Skeletal muscle tissue (tissue), 4 donors: ENCODE measurements around the gene DMD. TPM values are rescaled to one million over a fixed set of nuclear protein-coding genes. Genes with fewer than 3 reads are reported as not detected.

Experiments used
- H3K27ac ChIP-seq: one replicate; pipeline ENCODE4 v1.7.0; 2013; ENCODE audit warnings: mild to moderate bottlenecking, low read depth, low read length, inconsistent platforms
- H3K27me3 ChIP-seq, 3 donors: one replicate each; pipeline ENCODE4 v1.7.0; 2013; ENCODE audit warnings: low read length in 3 of 3; ENCODE audit not compliant: control insufficient read depth in 3 of 3, insufficient read depth in 3 of 3
- H3K36me3 ChIP-seq, 3 donors: one replicate each; pipeline ENCODE4 v1.7.0; 2013; ENCODE audit warnings: low read length in 3 of 3; ENCODE audit not compliant: control insufficient read depth in 3 of 3, insufficient read depth in 3 of 3
- H3K4me1 ChIP-seq, 3 donors: one replicate each; pipeline ENCODE4 v1.7.0; 2013; ENCODE audit warnings: low read length in 3 of 3, mild to moderate bottlenecking in 3 of 3; ENCODE audit not compliant: control insufficient read depth in 3 of 3, insufficient read depth in 3 of 3
- H3K4me3 ChIP-seq, 3 donors: one replicate each; pipeline ENCODE4 v1.7.0; 2013; ENCODE audit warnings: low read length in 3 of 3
- H3K9ac ChIP-seq, 3 donors: one replicate each; pipeline ENCODE4 v1.7.0; 2013; ENCODE audit warnings: low read length in 3 of 3, mild to moderate bottlenecking in 3 of 3, moderate library complexity in 2 of 3, low read depth in 1 of 3
- H3K9me3 ChIP-seq, 3 donors: one replicate each; pipeline ENCODE4 v1.7.0; 2013; ENCODE audit warnings: low read length in 3 of 3; ENCODE audit not compliant: control insufficient read depth in 3 of 3
- total RNA-seq: library from RNA; depleted of rRNA; stranded (reverse); fragments of >200 nt; gene quantifications from one replicate; pipeline ENCODE4 v1.2.3, GENCODE V29; 2014
- donor health status: Osteomylitis.

The DMD gene
- total RNA-seq, 1 donor from 2014 or later: 190 TPM

- no peak overlapping the region for H3K27ac ChIP-seq
These were observed 210.2 kb downstream of the DMD start for GRCh38 chrX:33001107-33001506.

DNA sequence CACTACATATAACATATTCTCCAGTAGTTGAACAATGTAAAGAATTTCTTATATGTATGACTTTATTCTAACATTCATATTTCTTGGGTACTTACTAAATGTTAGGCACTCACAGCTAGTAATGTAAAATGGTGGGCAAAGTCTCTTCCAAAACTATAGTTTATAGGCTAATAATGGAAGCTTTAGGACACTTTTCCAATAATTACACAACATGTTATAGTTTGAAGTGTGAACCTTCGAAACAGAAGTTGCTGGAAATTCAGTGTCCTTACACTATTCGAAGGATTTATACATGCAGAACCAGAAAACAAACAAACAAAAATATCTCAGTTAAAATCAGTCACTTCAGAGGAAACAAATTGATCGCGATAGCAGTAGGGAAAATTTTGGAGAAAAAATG lies 212.6 kb downstream of the DMD start:
- no peak overlapping the region for H3K27ac ChIP-seq
- no peak overlapping the region for H3K9ac ChIP-seq
- H3K36me3 ChIP-seq: no peaks in the 10 kb centered on the region
- no peak overlapping the region for H3K4me3 ChIP-seq
- no peaks in the 10 kb centered on the region for H3K4me1 ChIP-seq
- H3K27me3 ChIP-seq: no peaks in the 10 kb centered on the region
- no peaks in the 10 kb centered on the region for H3K9me3 ChIP-seq

More at GRCh38 chrX:33001107-33001506, 210.2 kb downstream of the DMD start:
- no peak overlapping the region for H3K4me3 ChIP-seq
- H3K27me3 ChIP-seq: no peaks in the 10 kb centered on the region
- H3K9ac ChIP-seq: no peak overlapping the region
- H3K9me3 ChIP-seq: no peaks in the 10 kb centered on the region
- H3K36me3 ChIP-seq: no peaks in the 10 kb centered on the region
- no peaks in the 10 kb centered on the region for H3K4me1 ChIP-seq

DNA sequence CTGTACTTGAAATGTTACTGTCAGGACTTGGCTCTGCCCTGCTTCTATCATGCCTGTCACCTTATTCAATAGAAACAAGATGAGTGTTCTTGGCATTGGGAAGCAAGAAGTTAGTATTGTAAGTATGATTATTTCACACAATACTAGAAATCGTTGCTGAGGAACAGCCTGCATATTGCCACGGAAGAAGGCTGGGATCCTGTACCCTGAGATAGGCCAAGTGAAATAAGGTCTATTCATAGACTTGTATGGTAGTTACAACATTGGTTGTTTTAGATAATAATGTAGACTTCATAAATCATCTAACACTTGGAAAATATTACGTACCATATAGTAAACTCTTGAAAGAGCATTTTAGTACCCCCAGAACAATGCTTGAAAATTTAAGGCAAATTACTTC lies 215.9 kb downstream of the DMD start:
- H3K9me3 ChIP-seq: no peaks in the 10 kb centered on the region
- no peak overlapping the region for H3K4me3 ChIP-seq
- H3K27ac ChIP-seq: no peak overlapping the region
- no peaks in the 10 kb centered on the region for H3K36me3 ChIP-seq
- H3K4me1 ChIP-seq: no peaks in the 10 kb centered on the region
- no peak overlapping the region for H3K9ac ChIP-seq
- no peaks in the 10 kb centered on the region for H3K27me3 ChIP-seq

GRCh38 chrX:32987142-32987541 lies 224.2 kb downstream of the DMD start:
- Histone ChIP-seq H3K9me3 (no peaks in the 10 kb centered on the region), H3K4me1 (peaks cover 0 to 10% (median 0%) of the 10 kb centered on the region in 3 donors), H3K27me3 (no peaks in the 10 kb centered on the region), H3K9ac (no peak overlapping the region), H3K36me3 (no peaks in the 10 kb centered on the region), H3K27ac (no peak overlapping the region), H3K4me3 (no peak overlapping the region)

DNA sequence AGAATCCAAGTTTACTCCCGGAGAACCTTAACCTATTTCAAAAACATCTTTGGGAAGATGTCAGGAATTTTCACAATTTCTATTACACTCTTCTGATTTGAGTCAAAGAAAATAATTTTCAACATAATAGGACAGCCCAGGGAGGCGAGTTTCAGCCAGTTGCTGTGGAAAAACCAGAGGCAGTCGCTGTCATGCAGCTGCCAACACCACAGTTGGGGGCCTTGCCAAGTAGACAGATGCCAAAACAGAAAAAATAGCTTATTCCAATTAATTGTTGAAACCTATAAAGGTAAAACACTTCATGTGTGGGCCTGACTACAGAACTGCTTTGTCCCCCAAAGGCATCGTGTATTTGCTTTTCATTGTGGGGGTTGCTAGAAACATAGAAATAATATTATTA lies 225.8 kb downstream of the DMD start:
- Histone ChIP-seq H3K9ac (no peak overlapping the region), H3K27me3 (no peaks in the 10 kb centered on the region), H3K27ac (no peak overlapping the region)

DNA sequence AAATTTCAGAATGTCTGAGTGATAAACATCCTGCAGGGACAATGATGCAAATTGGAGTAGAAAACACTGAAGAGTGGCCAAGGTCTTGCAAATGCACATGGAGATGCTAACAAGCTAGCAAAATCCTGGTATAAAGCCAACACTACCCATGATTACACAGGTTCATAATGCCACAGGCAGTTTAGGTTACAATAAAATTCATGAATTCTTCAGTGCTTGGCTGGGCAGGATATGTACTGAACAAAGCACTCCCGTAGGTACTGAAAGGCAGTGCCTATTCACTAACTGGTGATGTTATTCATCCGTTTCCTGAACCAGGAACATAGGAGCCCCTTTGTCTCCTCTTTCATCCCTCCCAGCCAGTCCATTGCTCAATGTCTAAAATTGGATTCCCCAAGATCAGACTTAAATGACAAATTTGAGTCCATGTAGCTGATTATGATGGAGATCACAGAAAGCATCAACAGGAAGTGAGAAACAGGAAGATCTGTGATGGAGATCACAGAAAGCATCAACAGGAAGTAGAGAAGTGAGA lies 244.5 kb downstream of the DMD start:
- no peaks in the 10 kb centered on the region for H3K9me3 ChIP-seq

More for the DNA sequence above, 225.8 kb downstream of the DMD start:
- Histone ChIP-seq H3K36me3 (no peaks in the 10 kb centered on the region), H3K4me1 (peaks cover 0 to 10% (median 0%) of the 10 kb centered on the region in 3 donors), H3K4me3 (no peak overlapping the region), H3K9me3 (no peaks in the 10 kb centered on the region)

GRCh38 chrX:32954125-32954524 lies 257.2 kb downstream of the DMD start:
- Histone ChIP-seq H3K27ac (no peak overlapping the region), H3K36me3 (no peaks in the 10 kb centered on the region), H3K9ac (no peak overlapping the region), H3K4me3 (no peak overlapping the region), H3K9me3 (no peaks in the 10 kb centered on the region), H3K27me3 (no peaks in the 10 kb centered on the region), H3K4me1 (peaks cover 0 to 7% (median 2%) of the 10 kb centered on the region in 3 donors)

More for the DNA sequence above, 244.5 kb downstream of the DMD start:
- Histone ChIP-seq H3K27me3 (no peaks in the 10 kb centered on the region), H3K4me3 (no peak overlapping the region), H3K9ac (no peak overlapping the region), H3K27ac (no peak overlapping the region), H3K36me3 (no peaks in the 10 kb centered on the region), H3K4me1 (no peaks in the 10 kb centered on the region)

GRCh38 chrX:32948130-32948529 lies 263.2 kb downstream of the DMD start:
- no peaks in the 10 kb centered on the region for H3K27me3 ChIP-seq

DNA sequence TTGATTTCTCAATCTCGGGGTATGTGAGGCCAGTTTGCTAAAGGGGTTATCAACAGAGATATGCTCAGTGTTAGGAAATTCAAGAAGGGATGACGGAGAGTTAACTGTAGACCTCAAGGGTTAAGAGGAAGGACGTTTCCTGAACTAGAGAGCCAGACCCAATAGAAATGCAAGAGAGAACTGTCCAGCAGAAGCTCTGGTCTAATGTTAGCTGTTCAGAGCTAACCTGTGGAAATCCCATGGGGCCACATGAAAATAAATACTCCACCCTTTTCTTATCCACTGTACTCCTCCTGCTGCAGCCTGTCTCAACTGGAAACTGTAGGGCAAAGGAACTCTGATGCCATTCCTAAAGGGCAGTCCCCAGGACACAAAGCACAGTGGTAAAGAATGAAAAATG lies 274.3 kb downstream of the DMD start:
- Histone ChIP-seq H3K9me3 (no peaks in the 10 kb centered on the region), H3K36me3 (no peaks in the 10 kb centered on the region), H3K9ac (no peak overlapping the region), H3K27me3 (no peaks in the 10 kb centered on the region), H3K4me3 (no peak overlapping the region), H3K27ac (no peak overlapping the region), H3K4me1 (no peaks in the 10 kb centered on the region)

More at GRCh38 chrX:32948130-32948529, 263.2 kb downstream of the DMD start:
- Histone ChIP-seq H3K27ac (no peak overlapping the region), H3K9ac (no peak overlapping the region), H3K36me3 (no peaks in the 10 kb centered on the region), H3K9me3 (no peaks in the 10 kb centered on the region), H3K4me3 (no peak overlapping the region), H3K4me1 (no peaks in the 10 kb centered on the region)

GRCh38 chrX:32933548-32933947 lies 277.8 kb downstream of the DMD start:
- Histone ChIP-seq H3K9ac (no peak overlapping the region), H3K4me3 (no peak overlapping the region), H3K27me3 (no peaks in the 10 kb centered on the region), H3K27ac (no peak overlapping the region), H3K4me1 (no peaks in the 10 kb centered on the region), H3K36me3 (no peaks in the 10 kb centered on the region), H3K9me3 (no peaks in the 10 kb centered on the region)
